Liver (tissue), 9 donors: ENCODE results near the gene AGTPBP1. TPM values are rescaled to one million over a fixed set of nuclear protein-coding genes. Genes with fewer than 3 reads are reported as not detected.

Source experiments
- DNase-seq: peaks from one replicate; pipeline ENCODE4 v3.0.0-alpha.2; 2017; ENCODE audit warnings: low spot score
- H3K27ac ChIP-seq, 2 donors: one replicate each; pipeline ENCODE4 v1.7.0; 2013; ENCODE audit warnings: inconsistent platforms in 2 of 2, low read length in 2 of 2, control low read depth in 1 of 2, low read depth in 1 of 2, mild to moderate bottlenecking in 1 of 2
- H3K27me3 ChIP-seq, 4 donors: one replicate each; pipeline versions ENCODE4 v1.6.1 to v1.7.0; 2013; ENCODE audit warnings: low read length in 3 of 4, inconsistent platforms in 1 of 4, mild to moderate bottlenecking in 1 of 4, moderate library complexity in 1 of 4; ENCODE audit not compliant: control insufficient read depth in 4 of 4, insufficient read depth in 4 of 4
- H3K36me3 ChIP-seq, 4 donors: one replicate each; pipeline versions ENCODE4 v1.6.1 to v1.7.0; 2013; ENCODE audit warnings: low read length in 3 of 4, mild to moderate bottlenecking in 3 of 4, low read depth in 1 of 4, moderate library complexity in 1 of 4; ENCODE audit not compliant: control insufficient read depth in 4 of 4, insufficient read depth in 3 of 4
- H3K4me1 ChIP-seq, 4 donors: one replicate each; pipeline versions ENCODE4 v1.6.1 to v1.7.0; 2013; ENCODE audit warnings: low read length in 3 of 4, mild to moderate bottlenecking in 3 of 4, moderate library complexity in 1 of 4; ENCODE audit not compliant: control insufficient read depth in 4 of 4, insufficient read depth in 4 of 4
- H3K4me3 ChIP-seq, 3 donors: one replicate each; pipeline versions ENCODE4 v1.6.1 to v1.7.0; 2013; ENCODE audit warnings: low read length in 3 of 3, control low read depth in 1 of 3, low read depth in 1 of 3, mild to moderate bottlenecking in 1 of 3
- H3K9ac ChIP-seq, 2 donors: one replicate each; pipeline ENCODE4 v1.7.0; 2013; ENCODE audit warnings: low read length in 2 of 2, mild to moderate bottlenecking in 2 of 2, moderate library complexity in 2 of 2, control low read depth in 1 of 2, low read depth in 1 of 2
- H3K9me3 ChIP-seq, 4 donors: one replicate each; pipeline versions ENCODE4 v1.6.1 to v1.7.0; 2013; ENCODE audit warnings: low read length in 3 of 4; ENCODE audit not compliant: control insufficient read depth in 4 of 4
- EGR1 ChIP-seq, 2 donors: IDR thresholded peaks; 2 replicates each; pipeline ENCODE4 v1.6.1; 2016 to 2018; ENCODE audit warnings: antibody characterized with exemption in 2 of 2, low read depth in 2 of 2
- FOXA1 ChIP-seq: IDR thresholded peaks from 2 replicates; pipeline ENCODE4 v1.6.1; 2016; ENCODE audit warnings: antibody characterized with exemption
- FOXA2 ChIP-seq: IDR thresholded peaks from 2 replicates; pipeline ENCODE4 v1.6.1; 2016; ENCODE audit warnings: antibody characterized with exemption
- GABPA ChIP-seq, 2 donors: IDR thresholded peaks in 1 of 2; conservative IDR thresholded peaks in 1 of 2; 2 replicates each; pipeline ENCODE4 v1.6.1; 2016; ENCODE audit warnings: antibody characterized with exemption in 2 of 2, mild to moderate bottlenecking in 1 of 2, moderate library complexity in 1 of 2
- HNF4A ChIP-seq, 2 donors: conservative IDR thresholded peaks; 2 replicates each; pipeline ENCODE4 v1.6.1; 2016; ENCODE audit warnings: antibody characterized with exemption in 2 of 2, mild to moderate bottlenecking in 2 of 2
- HNF4G ChIP-seq: IDR thresholded peaks from 2 replicates; pipeline ENCODE4 v1.6.1; 2016; ENCODE audit warnings: antibody characterized with exemption
- JUND ChIP-seq, 2 donors: IDR thresholded peaks; 2 replicates each; pipeline ENCODE4 v1.6.1; 2016; ENCODE audit warnings: antibody characterized with exemption in 2 of 2
- NR2F2 ChIP-seq: IDR thresholded peaks from 2 replicates; pipeline ENCODE4 v1.6.1; 2016; ENCODE audit warnings: antibody characterized with exemption
- RAD21 ChIP-seq, 2 donors: IDR thresholded peaks; 2 replicates each; pipeline ENCODE4 v1.6.1; 2016; ENCODE audit warnings: antibody characterized with exemption in 2 of 2, mild to moderate bottlenecking in 2 of 2
- RXRA ChIP-seq, 2 donors: IDR thresholded peaks; 2 replicates each; pipeline ENCODE4 v1.6.1; 2017 to 2018; ENCODE audit warnings: antibody characterized with exemption in 2 of 2, mild to moderate bottlenecking in 1 of 2
- SP1 ChIP-seq: IDR thresholded peaks from 2 replicates; pipeline ENCODE4 v1.6.1; 2018; ENCODE audit warnings: antibody characterized with exemption, mild to moderate bottlenecking
- TAF1 ChIP-seq: conservative IDR thresholded peaks from 2 replicates; pipeline ENCODE4 v1.6.1; 2016; ENCODE audit warnings: antibody characterized with exemption, mild to moderate bottlenecking
- YY1 ChIP-seq: IDR thresholded peaks from 2 replicates; pipeline ENCODE4 v1.6.1; 2016; ENCODE audit warnings: antibody characterized with exemption, mild to moderate bottlenecking
- WGBS: extraction: QIAGEN DNeasy Blood & Tissue Kit; methylation state at CpG from one replicate; pipeline ENCODE4 v1.1.7; 2013; 5-methylcytosine and 5-hydroxymethylcytosine counted together
- polyA plus RNA-seq, 2 donors: library from polyadenylated mRNA; stranded (reverse) in 1 of 2; unstranded in 1 of 2; fragments of 200-250 nt in 1 of 2; fragments of >200 nt in 1 of 2; fragmentation: Nextera tagmentation in 1 of 2; extraction: Ambion mirVana in 1 of 2; gene quantifications; one replicate each; pipeline versions ENCODE4 v1.2.1 to v1.2.3, GENCODE V29; 2013 to 2015
- total RNA-seq, 2 donors: library from RNA; depleted of rRNA; stranded (reverse); fragments of >200 nt; gene quantifications; one replicate each; pipeline ENCODE4 v1.2.3, GENCODE V29; 2014
- TF ChIP-seq, protein P1 (sequence below): fragments of 150-350 bp; IDR thresholded peaks from 2 replicates; pipeline ENCODE4 v1.5.1; 2017; ENCODE audit warnings: improper control_type of control experiment, low read depth, low read length; ENCODE audit not compliant: missing input control
- TF ChIP-seq, protein P2 (sequence below): IDR thresholded peaks from 2 replicates; pipeline ENCODE4 v1.6.1; 2016; ENCODE audit warnings: antibody characterized with exemption
- TF ChIP-seq, protein P3 (sequence below): IDR thresholded peaks from 2 replicates; pipeline ENCODE4 v1.6.1; 2016; ENCODE audit warnings: antibody characterized with exemption
- TF ChIP-seq, protein P4 (sequence below): IDR thresholded peaks from 2 replicates; pipeline ENCODE4 v1.6.1; 2016; ENCODE audit warnings: antibody characterized with exemption, mild to moderate bottlenecking
- donor health status: healthy.
- donor health status: healthy.
- donor health status: healthy.
- donor health status: healthy.
- donor health status: healthy.

The AGTPBP1 gene
- total and polyA plus RNA-seq, 4 donors = 2.1 to 14.4 (median 5.7) TPM

DNA sequence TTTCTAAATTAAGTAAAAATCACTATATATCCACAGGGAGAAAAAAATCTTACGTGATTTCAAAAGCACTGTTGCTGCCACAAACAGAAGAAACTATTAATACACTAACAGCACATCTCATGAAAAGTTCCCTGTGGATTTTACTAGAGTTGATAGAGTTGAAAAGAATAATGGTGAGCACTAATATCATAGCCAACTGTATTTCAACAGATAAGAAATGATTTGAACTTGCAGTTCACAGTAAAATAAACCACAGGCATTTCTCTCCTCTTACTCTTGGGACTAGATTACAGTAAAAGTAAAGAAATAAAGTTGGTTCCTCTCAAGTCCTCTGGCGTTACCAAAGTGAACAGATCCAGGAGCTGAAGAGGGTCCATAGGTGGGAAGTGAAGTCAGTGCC lies 27.9 kb downstream of the AGTPBP1 start:
- no peak overlapping the region for H3K9ac ChIP-seq
- WGBS = 91% methylated on average over 2 of the region's 2 CpGs
- no peaks in the 10 kb centered on the region for H3K9me3 ChIP-seq
- H3K4me3 ChIP-seq = no peak overlapping the region
- no peaks in the 10 kb centered on the region for H3K36me3 ChIP-seq
- no peaks in the 10 kb centered on the region for H3K27me3 ChIP-seq
- H3K4me1 ChIP-seq = peaks cover 0 to 1% (median 0%) of the 10 kb centered on the region in 4 donors
- TF ChIP-seq HNF4G (no peak), FOXA2 (no peak), RXRA (IDR thresholded peaks at IDR 0.05) (no peak), JUND (IDR thresholded peaks at IDR 0.05) (no peak), NR2F2 (no peak)
- TF ChIP-seq, protein P1, sequence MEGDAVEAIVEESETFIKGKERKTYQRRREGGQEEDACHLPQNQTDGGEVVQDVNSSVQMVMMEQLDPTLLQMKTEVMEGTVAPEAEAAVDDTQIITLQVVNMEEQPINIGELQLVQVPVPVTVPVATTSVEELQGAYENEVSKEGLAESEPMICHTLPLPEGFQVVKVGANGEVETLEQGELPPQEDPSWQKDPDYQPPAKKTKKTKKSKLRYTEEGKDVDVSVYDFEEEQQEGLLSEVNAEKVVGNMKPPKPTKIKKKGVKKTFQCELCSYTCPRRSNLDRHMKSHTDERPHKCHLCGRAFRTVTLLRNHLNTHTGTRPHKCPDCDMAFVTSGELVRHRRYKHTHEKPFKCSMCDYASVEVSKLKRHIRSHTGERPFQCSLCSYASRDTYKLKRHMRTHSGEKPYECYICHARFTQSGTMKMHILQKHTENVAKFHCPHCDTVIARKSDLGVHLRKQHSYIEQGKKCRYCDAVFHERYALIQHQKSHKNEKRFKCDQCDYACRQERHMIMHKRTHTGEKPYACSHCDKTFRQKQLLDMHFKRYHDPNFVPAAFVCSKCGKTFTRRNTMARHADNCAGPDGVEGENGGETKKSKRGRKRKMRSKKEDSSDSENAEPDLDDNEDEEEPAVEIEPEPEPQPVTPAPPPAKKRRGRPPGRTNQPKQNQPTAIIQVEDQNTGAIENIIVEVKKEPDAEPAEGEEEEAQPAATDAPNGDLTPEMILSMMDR = no peak
- TF ChIP-seq, protein P2, sequence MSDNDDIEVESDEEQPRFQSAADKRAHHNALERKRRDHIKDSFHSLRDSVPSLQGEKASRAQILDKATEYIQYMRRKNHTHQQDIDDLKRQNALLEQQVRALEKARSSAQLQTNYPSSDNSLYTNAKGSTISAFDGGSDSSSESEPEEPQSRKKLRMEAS = no peak
- H3K27ac ChIP-seq = no peak overlapping the region
- DNase-seq = no peak

DNA sequence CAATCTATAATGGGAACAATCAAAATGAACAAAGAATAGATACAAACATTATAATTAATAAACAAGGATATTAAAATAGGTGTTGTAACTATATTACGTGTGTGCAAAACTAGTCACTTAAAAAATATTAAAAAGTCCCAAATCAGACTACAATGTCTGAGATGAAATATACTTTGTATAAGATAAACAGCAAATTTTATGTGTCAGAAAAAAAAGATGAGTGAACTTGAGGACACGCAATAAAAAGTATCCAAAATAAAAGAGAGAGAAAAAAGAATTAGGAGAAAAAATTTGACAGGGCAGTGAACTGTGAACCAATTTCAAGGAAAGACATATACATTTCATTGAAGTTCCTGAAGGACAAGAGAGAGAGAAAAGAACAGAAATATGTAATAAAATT lies 37.0 kb downstream of the AGTPBP1 start:
- no peaks in the 10 kb centered on the region for H3K27me3 ChIP-seq
- no peak for DNase-seq
- TF ChIP-seq YY1 (no peak), RAD21 (IDR thresholded peaks at IDR 0.05) (no peak), GABPA (IDR thresholded peaks at IDR 0.05 in 1 of 2, conservative IDR thresholded peaks at IDR 0.05 in 1 of 2) (no peak), HNF4G (no peak), SP1 (no peak), EGR1 (IDR thresholded peaks at IDR 0.05; ENCODE audit: low read depth in 2 of 2) (no peak), FOXA2 (no peak), RXRA (IDR thresholded peaks at IDR 0.05) (no peak), TAF1 (no peak), HNF4A (conservative IDR thresholded peaks at IDR 0.05) (no peak), JUND (IDR thresholded peaks at IDR 0.05) (no peak), FOXA1 (no peak)
- TF ChIP-seq, protein P2 = no peak
- TF ChIP-seq, protein P3, sequence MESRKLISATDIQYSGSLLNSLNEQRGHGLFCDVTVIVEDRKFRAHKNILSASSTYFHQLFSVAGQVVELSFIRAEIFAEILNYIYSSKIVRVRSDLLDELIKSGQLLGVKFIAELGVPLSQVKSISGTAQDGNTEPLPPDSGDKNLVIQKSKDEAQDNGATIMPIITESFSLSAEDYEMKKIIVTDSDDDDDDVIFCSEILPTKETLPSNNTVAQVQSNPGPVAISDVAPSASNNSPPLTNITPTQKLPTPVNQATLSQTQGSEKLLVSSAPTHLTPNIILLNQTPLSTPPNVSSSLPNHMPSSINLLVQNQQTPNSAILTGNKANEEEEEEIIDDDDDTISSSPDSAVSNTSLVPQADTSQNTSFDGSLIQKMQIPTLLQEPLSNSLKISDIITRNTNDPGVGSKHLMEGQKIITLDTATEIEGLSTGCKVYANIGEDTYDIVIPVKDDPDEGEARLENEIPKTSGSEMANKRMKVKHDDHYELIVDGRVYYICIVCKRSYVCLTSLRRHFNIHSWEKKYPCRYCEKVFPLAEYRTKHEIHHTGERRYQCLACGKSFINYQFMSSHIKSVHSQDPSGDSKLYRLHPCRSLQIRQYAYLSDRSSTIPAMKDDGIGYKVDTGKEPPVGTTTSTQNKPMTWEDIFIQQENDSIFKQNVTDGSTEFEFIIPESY = no peak
- TF ChIP-seq, protein P4, sequence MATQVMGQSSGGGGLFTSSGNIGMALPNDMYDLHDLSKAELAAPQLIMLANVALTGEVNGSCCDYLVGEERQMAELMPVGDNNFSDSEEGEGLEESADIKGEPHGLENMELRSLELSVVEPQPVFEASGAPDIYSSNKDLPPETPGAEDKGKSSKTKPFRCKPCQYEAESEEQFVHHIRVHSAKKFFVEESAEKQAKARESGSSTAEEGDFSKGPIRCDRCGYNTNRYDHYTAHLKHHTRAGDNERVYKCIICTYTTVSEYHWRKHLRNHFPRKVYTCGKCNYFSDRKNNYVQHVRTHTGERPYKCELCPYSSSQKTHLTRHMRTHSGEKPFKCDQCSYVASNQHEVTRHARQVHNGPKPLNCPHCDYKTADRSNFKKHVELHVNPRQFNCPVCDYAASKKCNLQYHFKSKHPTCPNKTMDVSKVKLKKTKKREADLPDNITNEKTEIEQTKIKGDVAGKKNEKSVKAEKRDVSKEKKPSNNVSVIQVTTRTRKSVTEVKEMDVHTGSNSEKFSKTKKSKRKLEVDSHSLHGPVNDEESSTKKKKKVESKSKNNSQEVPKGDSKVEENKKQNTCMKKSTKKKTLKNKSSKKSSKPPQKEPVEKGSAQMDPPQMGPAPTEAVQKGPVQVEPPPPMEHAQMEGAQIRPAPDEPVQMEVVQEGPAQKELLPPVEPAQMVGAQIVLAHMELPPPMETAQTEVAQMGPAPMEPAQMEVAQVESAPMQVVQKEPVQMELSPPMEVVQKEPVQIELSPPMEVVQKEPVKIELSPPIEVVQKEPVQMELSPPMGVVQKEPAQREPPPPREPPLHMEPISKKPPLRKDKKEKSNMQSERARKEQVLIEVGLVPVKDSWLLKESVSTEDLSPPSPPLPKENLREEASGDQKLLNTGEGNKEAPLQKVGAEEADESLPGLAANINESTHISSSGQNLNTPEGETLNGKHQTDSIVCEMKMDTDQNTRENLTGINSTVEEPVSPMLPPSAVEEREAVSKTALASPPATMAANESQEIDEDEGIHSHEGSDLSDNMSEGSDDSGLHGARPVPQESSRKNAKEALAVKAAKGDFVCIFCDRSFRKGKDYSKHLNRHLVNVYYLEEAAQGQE = no peak
- TF ChIP-seq, protein P1 = no peak
- H3K9ac ChIP-seq = no peak overlapping the region
- H3K4me1 ChIP-seq = no peaks in the 10 kb centered on the region
- WGBS = 99% methylated on average over 2 of the region's 2 CpGs
- H3K9me3 ChIP-seq = no peaks in the 10 kb centered on the region
- H3K27ac ChIP-seq = no peak overlapping the region
- H3K4me3 ChIP-seq = no peak overlapping the region
- no peaks in the 10 kb centered on the region for H3K36me3 ChIP-seq
